Naive thymus-derived CD4-positive, alpha-beta T cell (primary cell): ENCODE data around the gene SLC25A31. TPM values are rescaled to one million over a fixed set of nuclear protein-coding genes. Genes with fewer than 3 reads are reported as not detected.
A peak's percentile ranks its signal among the peaks of the same experiment; 100 is the strongest.

ENCODE experiments used
- ATAC-seq: fragments of 150-1000 bp; cut with Tn5 transposase; 2 replicates; pipeline ENCODE4 v1.10.0; 2021; ENCODE audit warnings: mild to moderate bottlenecking, moderate library complexity
- CTCF ChIA-PET: fragments of 350-600 bp; sonication (Branson Sonifier 250); formaldehyde crosslinking; loops from one replicate; lab custom pipeline; 2021; ENCODE audit warnings: antibody characterized with exemption; lab: Charles Lee
- POLR2A ChIA-PET: fragments of 350-600 bp; sonication (Branson Sonifier 250); formaldehyde crosslinking; loops from one replicate; lab custom pipeline; 2021; ENCODE audit warnings: antibody characterized with exemption, inconsistent platforms; lab: Charles Lee
- DNase-seq, 9 donors: peaks; one replicate each; pipeline versions ENCODE4 v3.0.0 to v3.0.0-alpha.2; 2020 to 2022; ENCODE audit warnings: mixed read lengths in 1 of 9
- H3K27ac ChIP-seq: one replicate; pipeline ENCODE4 v1.7.0; 2013; ENCODE audit warnings: mild to moderate bottlenecking, low read depth, low read length, moderate library complexity
- H3K27me3 ChIP-seq, 2 donors: one replicate each; pipeline ENCODE4 v1.7.0; 2013; ENCODE audit warnings: low read length in 2 of 2, mild to moderate bottlenecking in 2 of 2, moderate library complexity in 2 of 2; ENCODE audit not compliant: control insufficient read depth in 2 of 2, insufficient read depth in 2 of 2
- H3K36me3 ChIP-seq, 3 experiments: 1 replicate in 2 of 3; 2 replicates in 1 of 3; pipeline ENCODE4 v1.7.0; 2013; ENCODE audit warnings: low read length in 3 of 3, mild to moderate bottlenecking in 3 of 3, moderate library complexity in 1 of 3; ENCODE audit not compliant: insufficient read depth in 3 of 3, control insufficient read depth in 2 of 3
- H3K4me1 ChIP-seq, 2 donors: one replicate each; pipeline ENCODE4 v1.7.0; 2013; ENCODE audit warnings: low read length in 2 of 2, mild to moderate bottlenecking in 2 of 2, moderate library complexity in 1 of 2; ENCODE audit not compliant: control insufficient read depth in 2 of 2, insufficient read depth in 2 of 2
- H3K4me3 ChIP-seq: 2 replicates; pipeline ENCODE4 v1.7.0; 2013; ENCODE audit warnings: mild to moderate bottlenecking, low read length
- H3K9me3 ChIP-seq, 3 experiments: 1 replicate in 2 of 3; 2 replicates in 1 of 3; pipeline ENCODE4 v1.7.0; 2013; ENCODE audit warnings: low read length in 3 of 3; ENCODE audit not compliant: control insufficient read depth in 2 of 3
- H3K27ac Mint-ChIP-seq, 9 donors: one replicate each; pipeline ENCODE4 v1.8.0; 2020 to 2022; ENCODE audit warnings: mixed read lengths in 9 of 9, mild to moderate bottlenecking in 8 of 9, moderate library complexity in 5 of 9, inconsistent platforms in 2 of 9
- H3K27me3 Mint-ChIP-seq, 5 donors: one replicate each; pipeline ENCODE4 v1.8.0; 2021 to 2022; ENCODE audit warnings: mixed read lengths in 5 of 5, mild to moderate bottlenecking in 1 of 5
- H3K36me3 Mint-ChIP-seq, 5 donors: one replicate each; pipeline ENCODE4 v1.8.0; 2020 to 2022; ENCODE audit warnings: mixed read lengths in 5 of 5, mild to moderate bottlenecking in 3 of 5, inconsistent platforms in 1 of 5
- H3K4me1 Mint-ChIP-seq, 7 donors: one replicate each; pipeline ENCODE4 v1.8.0; 2020 to 2022; ENCODE audit warnings: mixed read lengths in 7 of 7, mild to moderate bottlenecking in 3 of 7, inconsistent platforms in 1 of 7
- H3K4me3 Mint-ChIP-seq, 10 donors: one replicate each; pipeline ENCODE4 v1.8.0; 2020 to 2022; ENCODE audit warnings: mild to moderate bottlenecking in 10 of 10, mixed read lengths in 10 of 10, moderate library complexity in 6 of 10, inconsistent platforms in 2 of 10
- H3K9me3 Mint-ChIP-seq, 11 donors: one replicate each; pipeline ENCODE4 v1.8.0; 2020 to 2022; ENCODE audit warnings: mixed read lengths in 11 of 11, mild to moderate bottlenecking in 4 of 11, inconsistent platforms in 1 of 11, moderate library complexity in 1 of 11
- intact Hi-C, 2 donors: fragments of 100-400 bp; cut with micrococcal nuclease; formaldehyde crosslinking; loops; one replicate each; pipeline ENCODE4 v1.15.1; 2023
- polyA plus RNA-seq, 2 donors: library from polyadenylated mRNA; unstranded; fragments of 300-500 nt; fragmentation: Illumina TruSeq; gene quantifications; one replicate each; pipeline ENCODE4 v1.2.3, GENCODE V29; 2021
- total RNA-seq, 6 experiments: library from RNA in 5 of 6; stranded (reverse) in 5 of 6; gene quantifications; 1 replicate in 5 of 6; 2 replicates in 1 of 6; pipeline ENCODE4 v1.2.3 and lab custom pipeline; 2021 to 2026

Gene SLC25A31
- not detected for total RNA-seq
- not detected for polyA plus RNA-seq
- total RNA-seq (lab: John Stamatoyannopoulos, UW), result not detected

DNA sequence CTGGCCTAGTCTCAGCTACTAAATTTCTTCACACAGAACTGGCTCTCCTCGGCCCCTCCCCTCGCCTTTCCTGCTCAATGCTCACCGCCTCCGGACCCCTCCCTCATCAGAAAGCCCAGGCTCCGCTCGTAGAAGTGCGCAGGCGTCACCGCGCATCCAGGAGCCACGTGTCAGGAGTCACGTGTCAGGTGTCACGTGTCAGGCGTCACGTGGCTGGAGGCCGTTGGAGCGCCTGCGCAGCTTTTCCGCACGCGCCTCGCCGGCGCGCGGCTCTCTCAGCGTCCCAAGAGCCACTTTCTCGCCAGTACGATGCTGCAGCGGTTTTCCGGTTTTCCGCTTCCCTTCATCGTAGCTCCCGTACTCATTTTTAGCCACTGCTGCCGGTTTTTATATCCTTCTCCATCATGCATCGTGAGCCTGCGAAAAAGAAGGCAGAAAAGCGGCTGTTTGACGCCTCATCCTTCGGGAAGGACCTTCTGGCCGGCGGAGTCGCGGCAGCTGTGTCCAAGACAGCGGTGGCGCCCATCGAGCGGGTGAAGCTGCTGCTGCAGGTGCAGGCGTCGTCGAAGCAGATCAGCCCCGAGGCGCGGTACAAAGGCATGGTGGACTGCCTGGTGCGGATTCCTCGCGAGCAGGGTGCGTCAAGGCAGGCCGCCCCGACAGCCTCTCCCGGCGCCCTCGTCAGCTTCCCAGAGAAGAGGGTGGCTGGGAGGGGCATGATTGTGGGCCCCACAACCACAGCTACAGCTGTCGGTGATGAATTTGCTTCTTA lies at the start of gene SLC25A31:
TSS of gene SLC25A31 (plus strand) at position 259 of the 772 bp plus-strand sequence. CDS start at position 405, 146 bp downstream.
- Mint-ChIP-seq H3K9me3 (no peaks in the 10 kb centered on the region), H3K36me3 (no peaks in the 10 kb centered on the region), H3K4me3 (no peak within 1 kb of the TSS), H3K4me1 (no peaks in the 10 kb centered on the region), H3K27ac (no peak within 1 kb of the TSS), H3K27me3 (peaks cover 0 to 9% (median 4%) of the 10 kb centered on the region in 5 donors)
- H3K27me3 ChIP-seq, result peaks cover 0 to 4% of the 10 kb centered on the region in 2 donors
- ChIA-PET CTCF (no interaction called here), POLR2A (no interaction called here)
- H3K27ac ChIP-seq, result no peak within 1 kb of the TSS
- H3K4me1 ChIP-seq, result no peaks in the 10 kb centered on the region
- ATAC-seq, result no peak
- no peaks in the 10 kb centered on the region for H3K9me3 ChIP-seq
- H3K4me3 ChIP-seq, result no peak within 1 kb of the TSS
- intact Hi-C loops, result no loop called here
- no peaks in the 10 kb centered on the region for H3K36me3 ChIP-seq
- DNase-seq, result no peak

GRCh38 chr4:127685292-127685691 lies 44.9 kb upstream of the SLC25A31 start:
- Mint-ChIP-seq H3K9me3 (peaks cover 0 to 4% (median 0%) of the 10 kb centered on the region in 11 donors), H3K27me3 (peaks cover 0 to 5% (median 0%) of the 10 kb centered on the region in 5 donors), H3K4me1 (peaks cover 0 to 2% (median 0%) of the 10 kb centered on the region in 7 donors)

DNA sequence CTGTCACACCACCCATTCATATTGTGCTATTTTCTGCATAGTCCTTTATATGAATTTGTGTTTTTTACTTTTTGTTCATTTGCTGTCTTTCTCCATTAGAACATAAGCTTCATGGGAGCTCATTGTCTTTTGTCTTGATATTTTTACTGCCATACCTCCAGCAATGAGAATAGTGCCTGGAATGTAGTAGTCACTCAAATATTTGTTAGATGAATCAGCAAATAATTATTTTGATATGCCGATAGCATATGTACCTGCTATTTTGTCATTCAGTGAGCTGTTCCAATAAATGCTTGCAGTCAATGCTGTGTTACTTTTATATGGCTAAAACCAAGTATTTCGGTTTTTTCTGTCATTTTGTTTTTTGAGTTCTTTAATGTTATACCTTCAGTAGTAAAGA lies 43.5 kb upstream of the SLC25A31 start:
- H3K9me3 ChIP-seq, result no peaks in the 10 kb centered on the region

More at GRCh38 chr4:127685292-127685691, 44.9 kb upstream of the SLC25A31 start:
- ATAC-seq, result no peak
- H3K9me3 ChIP-seq, result no peaks in the 10 kb centered on the region
- H3K4me1 ChIP-seq, result no peaks in the 10 kb centered on the region
- POLR2A ChIA-PET, result no interaction called here
- H3K4me3 ChIP-seq, result no peak overlapping the region
- DNase-seq, result no peak
- H3K27ac ChIP-seq, result no peak overlapping the region
- H3K36me3 ChIP-seq, result no peaks in the 10 kb centered on the region
- H3K36me3 Mint-ChIP-seq, result no peaks in the 10 kb centered on the region
- no peaks in the 10 kb centered on the region for H3K27me3 ChIP-seq
- no peak overlapping the region for H3K27ac Mint-ChIP-seq
- CTCF ChIA-PET, result no interaction called here
- intact Hi-C loops, result no loop called here
- H3K4me3 Mint-ChIP-seq, result no peak overlapping the region

DNA sequence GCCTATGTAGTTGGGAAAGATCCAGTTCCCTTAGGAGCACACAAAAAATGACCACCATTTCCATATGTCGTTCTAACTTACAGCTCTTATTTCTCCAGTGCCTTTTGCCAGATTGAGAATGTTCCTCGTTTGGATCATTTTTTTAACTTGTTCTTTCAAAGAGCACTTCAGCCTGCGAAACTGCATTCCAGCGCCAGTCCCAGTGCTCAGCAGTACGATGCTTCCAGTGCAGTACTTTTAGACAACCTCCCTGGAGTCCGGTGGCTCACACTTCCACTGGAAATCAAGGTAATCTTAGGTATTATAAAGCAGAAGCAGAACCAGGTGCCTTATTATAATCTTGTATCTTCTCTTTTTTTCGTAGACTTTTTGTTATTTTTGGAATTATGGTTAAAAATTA lies 42.6 kb upstream of the SLC25A31 start:
- Mint-ChIP-seq H3K27me3 (peaks cover 0 to 10% (median 0%) of the 10 kb centered on the region in 5 donors), H3K4me1 (peaks cover 0 to 2% (median 0%) of the 10 kb centered on the region in 7 donors), H3K36me3 (no peaks in the 10 kb centered on the region), H3K4me3 (no peak overlapping the region), H3K9me3 (peaks cover 0 to 9% (median 0%) of the 10 kb centered on the region in 11 donors), H3K27ac (no peak overlapping the region)
- Histone ChIP-seq H3K4me1 (no peaks in the 10 kb centered on the region), H3K27me3 (no peaks in the 10 kb centered on the region), H3K36me3 (no peaks in the 10 kb centered on the region), H3K4me3 (no peak overlapping the region), H3K27ac (no peak overlapping the region), H3K9me3 (no peaks in the 10 kb centered on the region)
- ATAC-seq, result no peak
- POLR2A ChIA-PET, result no interaction called here
- no peak for DNase-seq
- CTCF ChIA-PET, result no interaction called here
- intact Hi-C loops, result no loop called here

More for the DNA sequence above, 43.5 kb upstream of the SLC25A31 start:
- Mint-ChIP-seq H3K4me1 (peaks cover 0 to 2% (median 0%) of the 10 kb centered on the region in 7 donors), H3K4me3 (no peak overlapping the region), H3K27ac (no peak overlapping the region), H3K27me3 (peaks cover 0 to 5% (median 0%) of the 10 kb centered on the region in 5 donors), H3K36me3 (no peaks in the 10 kb centered on the region), H3K9me3 (peaks cover 0 to 4% (median 0%) of the 10 kb centered on the region in 11 donors)
- no peak for ATAC-seq
- ChIA-PET CTCF (no interaction called here), POLR2A (no interaction called here)
- no peak for DNase-seq
- Histone ChIP-seq H3K4me3 (no peak overlapping the region), H3K4me1 (no peaks in the 10 kb centered on the region), H3K27ac (no peak overlapping the region), H3K27me3 (no peaks in the 10 kb centered on the region), H3K36me3 (no peaks in the 10 kb centered on the region)
- intact Hi-C loops, result no loop called here

GRCh38 chr4:127698789-127699200 lies 31.4 kb upstream of the SLC25A31 start:
- H3K27me3 ChIP-seq, result peaks cover 0 to 4% of the 10 kb centered on the region in 2 donors
- H3K9me3 ChIP-seq, result no peaks in the 10 kb centered on the region
- H3K4me3 ChIP-seq, result no peak overlapping the region
- no peaks in the 10 kb centered on the region for H3K36me3 ChIP-seq
- no peak overlapping the region for H3K27ac Mint-ChIP-seq
- ChIA-PET POLR2A (no interaction called here), CTCF (no interaction called here)
- H3K27ac ChIP-seq, result no peak overlapping the region
- no peak overlapping the region for H3K4me3 Mint-ChIP-seq
- H3K27me3 Mint-ChIP-seq, result peaks cover 0 to 20% (median 10%) of the 10 kb centered on the region in 5 donors
- ATAC-seq, result peak; percentile 72
- no peak for DNase-seq
- no peaks in the 10 kb centered on the region for H3K4me1 Mint-ChIP-seq
- no peaks in the 10 kb centered on the region for H3K4me1 ChIP-seq
- peaks cover 0 to 5% (median 0%) of the 10 kb centered on the region in 5 donors for H3K36me3 Mint-ChIP-seq
- intact Hi-C loops, result no loop called here
- H3K9me3 Mint-ChIP-seq, result peaks cover 0 to 16% (median 3%) of the 10 kb centered on the region in 11 donors

DNA sequence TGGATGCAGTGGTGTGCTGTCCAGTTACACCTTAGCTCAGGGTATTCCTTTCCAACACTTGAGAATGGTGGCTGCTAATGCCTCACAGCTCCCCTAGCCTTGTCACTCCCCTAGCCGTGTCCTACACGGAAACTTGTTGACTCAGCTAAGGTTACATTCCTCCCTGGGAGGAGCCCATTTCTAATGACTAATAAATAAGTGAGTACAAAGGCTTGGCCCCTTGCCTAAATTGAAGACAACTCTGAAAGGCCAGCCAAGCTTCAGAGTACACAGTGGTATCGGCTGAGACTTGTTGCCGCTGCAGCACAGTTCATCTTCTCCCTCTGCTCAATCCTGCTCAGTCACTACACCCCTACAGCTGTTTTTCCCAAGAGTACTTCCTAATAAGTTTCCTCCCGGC lies 21.2 kb upstream of the SLC25A31 start:
- Histone ChIP-seq H3K27me3 (no peaks in the 10 kb centered on the region), H3K4me1 (no peaks in the 10 kb centered on the region), H3K27ac (no peak overlapping the region), H3K9me3 (no peaks in the 10 kb centered on the region), H3K36me3 (no peaks in the 10 kb centered on the region), H3K4me3 (no peak overlapping the region)
- H3K4me3 Mint-ChIP-seq, result no peak overlapping the region
- H3K27ac Mint-ChIP-seq, result no peak overlapping the region
- peaks cover 0 to 19% (median 8%) of the 10 kb centered on the region in 5 donors for H3K27me3 Mint-ChIP-seq
- intact Hi-C loops, result no loop called here
- peaks cover 0 to 4% (median 0%) of the 10 kb centered on the region in 11 donors for H3K9me3 Mint-ChIP-seq
- no peaks in the 10 kb centered on the region for H3K36me3 Mint-ChIP-seq
- no peaks in the 10 kb centered on the region for H3K4me1 Mint-ChIP-seq
- ChIA-PET POLR2A (no interaction called here), CTCF (no interaction called here)
- DNase-seq, result no peak
- ATAC-seq, result no peak
